Sigmoid colon (tissue), 7 donors: ENCODE data around the gene CCNE1. TPM values are rescaled to one million over a fixed set of nuclear protein-coding genes. Genes with fewer than 3 reads are reported as not detected.

Experiments used
- DNase-seq: peaks from one replicate; pipeline ENCODE4 v3.0.0-alpha.2; 2019
- H3K27ac ChIP-seq, 4 donors: fragments of 200-600 bp; sonication (generic); one replicate each; pipeline ENCODE4 v1.5.1; 2016 to 2019; ENCODE audit warnings: mild to moderate bottlenecking in 1 of 4
- H3K27me3 ChIP-seq, 3 donors: fragments of 200-600 bp; sonication (generic); one replicate each; pipeline ENCODE4 v1.5.1; 2019; ENCODE audit warnings: mild to moderate bottlenecking in 1 of 3
- H3K36me3 ChIP-seq, 4 donors: fragments of 200-600 bp; sonication (generic); one replicate each; pipeline ENCODE4 v1.5.1; 2016 to 2019
- H3K4me1 ChIP-seq, 4 donors: fragments of 200-600 bp; sonication (generic); one replicate each; pipeline ENCODE4 v1.5.1; 2017 to 2019
- H3K4me3 ChIP-seq, 4 donors: fragments of 200-600 bp; sonication (generic); one replicate each; pipeline ENCODE4 v1.5.1; 2017 to 2019; ENCODE audit warnings: mild to moderate bottlenecking in 2 of 4, moderate library complexity in 1 of 4
- H3K9me3 ChIP-seq, 4 donors: fragments of 200-600 bp in 3 of 4; sonication (generic) in 3 of 4; one replicate each; pipeline versions ENCODE4 v1.5.1 to v1.6.1; 2013 to 2019
- CTCF ChIP-seq, 4 experiments: fragments of 450-650 bp in 3 of 4; fragments of 200-600 bp in 1 of 4; IDR thresholded peaks; one replicate each; pipeline ENCODE4 v1.5.1; 2016 to 2019; ENCODE audit warnings: antibody characterized with exemption in 4 of 4, mild to moderate bottlenecking in 3 of 4, moderate library complexity in 2 of 4
- EP300 ChIP-seq, 4 donors: sonication (generic); formaldehyde crosslinking; IDR thresholded peaks; one replicate each; pipeline ENCODE4 v1.6.1; 2017; ENCODE audit warnings: antibody characterized with exemption in 4 of 4
- POLR2A ChIP-seq, 2 donors: fragments of 450-650 bp; IDR thresholded peaks; one replicate each; pipeline ENCODE4 v1.6.1; 2016; ENCODE audit warnings: antibody characterized with exemption in 2 of 2, mild to moderate bottlenecking in 2 of 2, moderate library complexity in 2 of 2
- POLR2AphosphoS5 ChIP-seq, 4 donors: sonication (generic); formaldehyde crosslinking; IDR thresholded peaks; one replicate each; pipeline ENCODE4 v1.6.1; 2017; ENCODE audit warnings: antibody characterized with exemption in 4 of 4
- WGBS, 2 donors: extraction: QIAGEN DNeasy Blood & Tissue Kit; methylation state at CpG; one replicate each; pipeline ENCODE4 v1.1.7; 2013; 5-methylcytosine and 5-hydroxymethylcytosine counted together
- intact Hi-C: fragments of 100-400 bp; cut with DNase I; formaldehyde crosslinking; loops from one replicate; pipeline ENCODE4 v1.15.1; 2023
- polyA plus RNA-seq, 3 donors: library from polyadenylated mRNA; stranded (reverse); fragments of 200-250 nt; gene quantifications; one replicate each; pipeline ENCODE4 v1.2.3, GENCODE V29; 2013
- total RNA-seq, 4 donors: library from RNA; depleted of rRNA; stranded (reverse); fragments of >200 nt; gene quantifications; one replicate each; pipeline ENCODE4 v1.1.0, GENCODE V29; 2016
- donor health status: healthy with polysubstance abuse.
- donor health status: Bipolar disorder and iron deficiency.
- donor health status: healthy.

Gene CCNE1
- total and polyA plus RNA-seq, 7 donors, result 2.3 to 13.8 (median 4.4) TPM

GRCh38 chr19:29837996-29838395 lies 26.2 kb downstream of the CCNE1 start:
- no peaks in the 10 kb centered on the region for H3K36me3 ChIP-seq
- H3K4me3 ChIP-seq, result no peak overlapping the region
- H3K27me3 ChIP-seq, result peaks cover 0 to 6% (median 0%) of the 10 kb centered on the region in 3 donors
- H3K4me1 ChIP-seq, result peaks cover 0 to 4% (median 2%) of the 10 kb centered on the region in 4 donors
- H3K9me3 ChIP-seq, result no peaks in the 10 kb centered on the region
- intact Hi-C loops, result no loop called here
- 71 to 83% methylated on average over 9 of the region's 9 CpGs for WGBS, 2 donors
- TF ChIP-seq POLR2A (IDR thresholded peaks at IDR 0.05), result no peak
- no peak for TF ChIP-seq POLR2AphosphoS5 (IDR thresholded peaks at IDR 0.05)
- TF ChIP-seq CTCF (IDR thresholded peaks at IDR 0.05), result no peak
- TF ChIP-seq EP300 (IDR thresholded peaks at IDR 0.05), result no peak
- DNase-seq, result no peak
- no peak overlapping the region for H3K27ac ChIP-seq

- peak; percentile 45 for DNase-seq
- H3K36me3 ChIP-seq, result no peaks in the 10 kb centered on the region
Measured at GRCh38 chr19:29840066-29840950, 28.5 kb downstream of the CCNE1 start.

DNA sequence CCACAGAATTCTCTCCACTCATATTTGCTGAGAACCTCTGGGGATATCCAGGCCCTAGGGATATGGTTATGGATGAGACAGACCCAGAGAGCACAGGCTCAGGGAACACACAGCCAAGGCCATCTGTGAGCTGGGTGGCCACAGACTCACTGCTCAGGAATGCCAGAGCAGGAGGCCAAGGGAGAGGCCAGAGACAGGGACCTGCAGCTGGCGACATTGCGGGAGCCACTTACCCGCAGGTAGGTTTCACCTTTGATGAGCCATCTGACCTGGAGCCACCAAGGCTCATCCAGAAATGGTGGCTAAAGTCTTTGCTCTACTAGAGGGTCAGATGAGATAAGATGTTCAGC lies 29.4 kb downstream of the CCNE1 start:
- 93 to 96% methylated on average over 3 of the region's 3 CpGs for WGBS, 2 donors
- H3K4me1 ChIP-seq, result peaks cover 0 to 25% (median 23%) of the 10 kb centered on the region in 4 donors
- H3K27ac ChIP-seq, result no peak overlapping the region
- intact Hi-C loops, result loop anchor here (10.0 kb wide), 1 partner anchor 236 kb away; the partner anchor contains the start of gene POP4
- no peaks in the 10 kb centered on the region for H3K27me3 ChIP-seq
- peak; percentile 48 for DNase-seq
- no peaks in the 10 kb centered on the region for H3K36me3 ChIP-seq
- no peaks in the 10 kb centered on the region for H3K9me3 ChIP-seq
- H3K4me3 ChIP-seq, result no peak overlapping the region
- no peak for TF ChIP-seq CTCF (IDR thresholded peaks at IDR 0.05)
- TF ChIP-seq EP300 (IDR thresholded peaks at IDR 0.05), result no peak
- TF ChIP-seq POLR2A (IDR thresholded peaks at IDR 0.05), result no peak
- no peak for TF ChIP-seq POLR2AphosphoS5 (IDR thresholded peaks at IDR 0.05)

More at GRCh38 chr19:29840066-29840950, 28.5 kb downstream of the CCNE1 start:
- Histone ChIP-seq H3K4me3 (no peak overlapping the region), H3K27ac (no peak overlapping the region), H3K9me3 (no peaks in the 10 kb centered on the region), H3K27me3 (no peaks in the 10 kb centered on the region), H3K4me1 (peaks cover 0 to 18% (median 16%) of the 10 kb centered on the region in 4 donors)
- intact Hi-C loops, result loop anchor here (10.0 kb wide), 1 partner anchor 236 kb away; the partner anchor contains the start of gene POP4
- 86 to 92% methylated on average over 22 of the region's 22 CpGs for WGBS, 2 donors
- no peak for TF ChIP-seq POLR2A (IDR thresholded peaks at IDR 0.05)
- TF ChIP-seq CTCF (IDR thresholded peaks at IDR 0.05), result no peak
- no peak for TF ChIP-seq EP300 (IDR thresholded peaks at IDR 0.05)

DNA sequence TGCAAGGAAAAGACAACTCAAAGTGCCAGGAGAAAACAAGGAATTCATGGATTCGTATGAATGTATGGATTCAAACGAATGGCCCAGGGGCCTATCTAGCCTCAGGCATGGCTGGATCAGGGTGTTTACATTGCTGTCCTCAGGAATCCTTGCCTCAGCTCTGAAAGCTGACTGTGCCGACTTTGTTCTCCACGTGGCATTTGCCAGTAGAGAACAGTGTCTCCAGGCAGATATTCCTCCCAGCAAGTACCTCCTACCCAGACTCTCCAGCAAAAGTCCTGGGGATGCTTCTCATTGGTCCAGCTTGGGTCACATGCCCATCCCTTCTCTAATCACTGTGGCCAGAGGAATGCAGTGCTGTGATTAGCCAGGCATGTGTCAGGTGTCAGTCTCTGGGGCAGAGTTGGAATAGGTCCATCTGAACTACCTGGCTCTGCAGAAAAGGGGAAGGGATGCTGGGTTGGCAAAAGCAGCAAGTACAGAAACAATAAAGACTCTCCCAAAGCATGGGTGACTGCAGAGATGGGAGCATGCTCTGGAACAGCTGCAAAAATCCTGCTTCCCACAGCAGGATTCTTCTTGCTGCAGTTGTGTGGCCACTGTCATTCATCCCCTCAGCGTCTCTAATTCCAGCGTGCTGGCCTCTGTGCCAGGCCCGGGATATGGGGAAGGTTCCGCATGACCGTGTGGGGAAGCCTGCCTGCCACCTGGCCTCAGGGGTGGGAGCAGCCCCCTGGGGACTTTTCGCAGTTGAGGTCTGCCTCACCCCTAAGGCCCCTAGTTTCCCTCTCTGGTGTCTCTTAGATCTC lies 30.0 kb downstream of the CCNE1 start:
- intact Hi-C loops, result loop anchor here (10.0 kb wide), 1 partner anchor 237 kb away; the partner anchor contains the start of gene POP4
- Histone ChIP-seq H3K9me3 (no peaks in the 10 kb centered on the region), H3K27ac (no peak overlapping the region), H3K36me3 (no peaks in the 10 kb centered on the region), H3K4me1 (peaks cover 0 to 25% (median 23%) of the 10 kb centered on the region in 4 donors), H3K4me3 (no peak overlapping the region), H3K27me3 (no peaks in the 10 kb centered on the region)
- 85% methylated on average over 10 of the region's 10 CpGs for WGBS, 2 donors
- TF ChIP-seq EP300 (IDR thresholded peaks at IDR 0.05) (no peak), CTCF (IDR thresholded peaks at IDR 0.05) (no peak), POLR2A (IDR thresholded peaks at IDR 0.05) (no peak), POLR2AphosphoS5 (IDR thresholded peaks at IDR 0.05) (no peak)
- peak; percentile 34 for DNase-seq
